Ascending aorta (tissue), 2 donors: ENCODE measurements around the gene VSIG2. TPM values are rescaled to one million over a fixed set of nuclear protein-coding genes. Genes with fewer than 3 reads are reported as not detected.

ENCODE experiments used
- DNase-seq, 2 donors: peaks; one replicate each; pipeline ENCODE4 v3.0.0-alpha.2; 2019; ENCODE audit warnings: low spot score in 2 of 2
- H3K27ac ChIP-seq, 2 donors: fragments of 200-600 bp; sonication (generic); one replicate each; pipeline ENCODE4 v1.5.1; 2016 to 2017; ENCODE audit warnings: mild to moderate bottlenecking in 1 of 2
- H3K27me3 ChIP-seq: fragments of 200-600 bp; sonication (generic); one replicate; pipeline ENCODE4 v1.5.1; 2017
- H3K36me3 ChIP-seq, 2 donors: fragments of 200-600 bp; sonication (generic); one replicate each; pipeline ENCODE4 v1.5.1; 2016
- H3K4me1 ChIP-seq, 2 donors: fragments of 200-600 bp; sonication (generic); one replicate each; pipeline ENCODE4 v1.5.1; 2016 to 2017; ENCODE audit warnings: mild to moderate bottlenecking in 1 of 2
- H3K4me3 ChIP-seq, 2 donors: fragments of 200-600 bp; sonication (generic); one replicate each; pipeline ENCODE4 v1.5.1; 2016 to 2017; ENCODE audit warnings: mild to moderate bottlenecking in 1 of 2
- H3K9me3 ChIP-seq, 2 donors: fragments of 200-600 bp; sonication (generic); one replicate each; pipeline ENCODE4 v1.5.1; 2016
- intact Hi-C: fragments of 100-400 bp; cut with DNase I; formaldehyde crosslinking; loops from one replicate; pipeline ENCODE4 v1.15.1; 2023
- total RNA-seq: library from RNA; depleted of rRNA; stranded (reverse); fragments of >200 nt; gene quantifications from one replicate; pipeline ENCODE4 v1.1.0, GENCODE V29; 2016
- TF ChIP-seq, protein P1 (sequence below), 3 experiments: fragments of 200-600 bp in 2 of 3; fragments of 450-650 bp in 1 of 3; sonication (generic) in 2 of 3; IDR thresholded peaks; one replicate each; pipeline ENCODE4 v1.5.1; 2016 to 2019; ENCODE audit warnings: antibody characterized with exemption in 3 of 3, mild to moderate bottlenecking in 1 of 3, moderate library complexity in 1 of 3

VSIG2 gene
- total RNA-seq, 1 donor from 2014 or later: not detected

- Histone ChIP-seq H3K4me1 (peaks cover 13 to 16% of the 10 kb centered on the region in 2 donors), H3K36me3 (no peaks in the 10 kb centered on the region), H3K27me3 (no peaks in the 10 kb centered on the region), H3K9me3 (no peaks in the 10 kb centered on the region), H3K4me3 (peak overlapping the region; percentile 81 to 98), H3K27ac (peak overlapping the region; percentile 99)
- TF ChIP-seq, protein P1, sequence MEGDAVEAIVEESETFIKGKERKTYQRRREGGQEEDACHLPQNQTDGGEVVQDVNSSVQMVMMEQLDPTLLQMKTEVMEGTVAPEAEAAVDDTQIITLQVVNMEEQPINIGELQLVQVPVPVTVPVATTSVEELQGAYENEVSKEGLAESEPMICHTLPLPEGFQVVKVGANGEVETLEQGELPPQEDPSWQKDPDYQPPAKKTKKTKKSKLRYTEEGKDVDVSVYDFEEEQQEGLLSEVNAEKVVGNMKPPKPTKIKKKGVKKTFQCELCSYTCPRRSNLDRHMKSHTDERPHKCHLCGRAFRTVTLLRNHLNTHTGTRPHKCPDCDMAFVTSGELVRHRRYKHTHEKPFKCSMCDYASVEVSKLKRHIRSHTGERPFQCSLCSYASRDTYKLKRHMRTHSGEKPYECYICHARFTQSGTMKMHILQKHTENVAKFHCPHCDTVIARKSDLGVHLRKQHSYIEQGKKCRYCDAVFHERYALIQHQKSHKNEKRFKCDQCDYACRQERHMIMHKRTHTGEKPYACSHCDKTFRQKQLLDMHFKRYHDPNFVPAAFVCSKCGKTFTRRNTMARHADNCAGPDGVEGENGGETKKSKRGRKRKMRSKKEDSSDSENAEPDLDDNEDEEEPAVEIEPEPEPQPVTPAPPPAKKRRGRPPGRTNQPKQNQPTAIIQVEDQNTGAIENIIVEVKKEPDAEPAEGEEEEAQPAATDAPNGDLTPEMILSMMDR (IDR thresholded peaks at IDR 0.05): no peak
- no peak for DNase-seq
- intact Hi-C loops: no loop called here
Observed at GRCh38 chr11:124798991-124799347, 46.9 kb upstream of the VSIG2 start.

DNA sequence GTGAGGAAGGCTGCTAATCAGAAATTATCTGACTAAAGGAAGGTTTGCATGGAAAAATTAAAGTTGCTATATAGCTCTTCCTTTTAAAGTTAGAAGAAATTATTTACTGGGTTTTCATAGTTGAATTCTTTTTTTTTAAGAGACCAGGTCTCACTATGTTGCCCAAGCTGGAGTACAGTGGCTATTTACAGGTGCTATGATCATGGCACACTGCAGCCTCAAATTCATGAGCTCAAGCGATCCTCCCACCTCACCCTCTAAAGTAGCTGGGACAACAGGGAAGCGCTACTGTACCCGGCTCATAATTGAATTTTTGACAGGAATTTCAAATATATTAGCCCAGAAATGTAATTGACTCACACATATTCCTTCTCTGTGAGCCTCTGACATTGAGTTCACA, 44.3 kb upstream of the VSIG2 start:
- H3K9me3 ChIP-seq: no peaks in the 10 kb centered on the region
- H3K27me3 ChIP-seq: no peaks in the 10 kb centered on the region
- no peaks in the 10 kb centered on the region for H3K36me3 ChIP-seq
- intact Hi-C loops: no loop called here
- H3K4me1 ChIP-seq: peaks cover 13 to 17% of the 10 kb centered on the region in 2 donors
- TF ChIP-seq, protein P1 (IDR thresholded peaks at IDR 0.05): no peak
- H3K27ac ChIP-seq: no peak overlapping the region
- DNase-seq: no peak
- H3K4me3 ChIP-seq: no peak overlapping the region

GRCh38 chr11:124793466-124794278, 41.6 kb upstream of the VSIG2 start:
- Histone ChIP-seq H3K4me1 (peaks cover 6 to 11% of the 10 kb centered on the region in 2 donors), H3K9me3 (no peaks in the 10 kb centered on the region), H3K36me3 (no peaks in the 10 kb centered on the region), H3K27ac (no peak overlapping the region), H3K27me3 (no peaks in the 10 kb centered on the region), H3K4me3 (no peak overlapping the region)
- intact Hi-C loops: no loop called here
- DNase-seq: no peak
- TF ChIP-seq, protein P1 (IDR thresholded peaks at IDR 0.05): peak; percentile 20 to 55 (median 53)

DNA sequence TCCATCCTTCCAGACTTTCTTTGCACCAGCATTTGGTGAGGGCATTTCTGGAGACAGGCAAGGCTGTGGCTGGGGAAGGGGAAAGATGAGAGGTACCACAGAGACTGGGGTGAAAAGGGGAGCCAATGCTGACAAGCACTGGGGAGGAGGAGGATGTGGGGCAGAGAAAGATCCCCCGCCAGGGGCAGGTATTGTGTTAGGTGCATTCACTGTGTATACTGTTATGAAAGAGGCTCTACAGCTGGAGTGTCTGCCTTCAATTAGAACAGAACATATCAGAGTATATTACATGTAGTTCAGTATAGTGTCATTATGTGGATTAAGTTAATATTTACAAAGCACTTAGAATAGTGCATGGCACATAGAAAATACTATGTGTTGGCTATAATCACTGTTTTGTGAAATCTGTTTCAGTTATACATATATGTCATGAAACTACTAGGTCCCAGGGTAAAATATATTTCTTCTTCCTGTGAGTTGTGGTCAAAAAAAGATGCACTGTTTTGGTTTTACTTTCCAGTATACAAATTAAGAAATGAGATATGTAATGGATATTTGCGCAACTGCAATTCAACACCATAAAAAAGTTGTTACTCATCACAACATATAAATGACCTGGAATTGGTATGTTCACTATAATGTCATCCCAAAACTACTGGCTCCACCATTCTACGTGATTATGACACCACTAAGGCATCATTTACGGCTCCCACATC, 39.7 kb upstream of the VSIG2 start:
- Histone ChIP-seq H3K27ac (no peak overlapping the region), H3K36me3 (no peaks in the 10 kb centered on the region), H3K4me3 (no peak overlapping the region), H3K9me3 (no peaks in the 10 kb centered on the region), H3K4me1 (peaks cover 0 to 2% of the 10 kb centered on the region in 2 donors), H3K27me3 (no peaks in the 10 kb centered on the region)
- intact Hi-C loops: no loop called here
- DNase-seq: no peak
- TF ChIP-seq, protein P1 (IDR thresholded peaks at IDR 0.05): no peak

- Histone ChIP-seq H3K36me3 (no peaks in the 10 kb centered on the region), H3K9me3 (no peaks in the 10 kb centered on the region), H3K27me3 (no peaks in the 10 kb centered on the region), H3K4me1 (peaks cover 0 to 2% of the 10 kb centered on the region in 2 donors), H3K27ac (no peak overlapping the region), H3K4me3 (no peak overlapping the region)
- intact Hi-C loops: no loop called here
- no peak for DNase-seq
- TF ChIP-seq, protein P1 (IDR thresholded peaks at IDR 0.05): no peak
Observed at GRCh38 chr11:124788521-124788920, 36.5 kb upstream of the VSIG2 start.
